Measurements from ENCODE around the gene PRRT1B.

The PRRT1B gene

GRCh38 chr9:131562032-131562959, 17.0 kb downstream of the PRRT1B start:
- no peak for TF ChIP-seq CTCF (IDR thresholded peaks at IDR 0.05; ENCODE audit: insufficient read depth, low read depth, low read length, missing control alignments)
- H3K4me3 ChIP-seq (ENCODE audit: low read length) = no peak overlapping the region
- DNase-seq (ENCODE audit: low read depth) = peak; percentile 73

GRCh38 chr9:131565369-131565768, 20.0 kb downstream of the PRRT1B start:
- no peak for TF ChIP-seq CTCF (IDR thresholded peaks at IDR 0.05; ENCODE audit: insufficient read depth, low read depth, low read length, missing control alignments)
- no peak for DNase-seq (ENCODE audit: low read depth)
- no peak overlapping the region for H3K4me3 ChIP-seq (ENCODE audit: low read length)

- TF ChIP-seq CTCF (IDR thresholded peaks at IDR 0.05; ENCODE audit: insufficient read depth, low read depth, low read length, missing control alignments) = no peak
- DNase-seq (ENCODE audit: low read depth) = no peak
- no peak overlapping the region for H3K4me3 ChIP-seq (ENCODE audit: low read length)
These were observed 20.8 kb downstream of the PRRT1B start for GRCh38 chr9:131566158-131566557.

- no peak for TF ChIP-seq CTCF (IDR thresholded peaks at IDR 0.05; ENCODE audit: insufficient read depth, low read depth, low read length, missing control alignments)
- no peak for DNase-seq (ENCODE audit: low read depth)
- no peak overlapping the region for H3K4me3 ChIP-seq (ENCODE audit: low read length)
These were observed 22.6 kb downstream of the PRRT1B start for GRCh38 chr9:131567910-131568309.

- DNase-seq (ENCODE audit: low read depth) = no peak
- H3K4me3 ChIP-seq (ENCODE audit: low read length) = no peak overlapping the region
- no peak for TF ChIP-seq CTCF (IDR thresholded peaks at IDR 0.05; ENCODE audit: insufficient read depth, low read depth, low read length, missing control alignments)
These were observed 29.7 kb downstream of the PRRT1B start for GRCh38 chr9:131574730-131575640.

- DNase-seq (ENCODE audit: low read depth) = no peak
- H3K4me3 ChIP-seq (ENCODE audit: low read length) = no peak overlapping the region
- TF ChIP-seq CTCF (IDR thresholded peaks at IDR 0.05; ENCODE audit: insufficient read depth, low read depth, low read length, missing control alignments) = no peak
These were observed 30.9 kb downstream of the PRRT1B start for GRCh38 chr9:131575946-131576853.
